HUDEP-2 (cell line): Measurements from ENCODE around the gene MTIF2.
"Not testable (repeated sequence)": the region's sequence is repeated elsewhere in the genome, so short reads cannot be mapped to it uniquely, and the experiment has no call there.

Source experiments
- DNase-seq, 76 experiments: peaks; one replicate each; lab custom pipeline; 2025; ENCODE audit not compliant: unreplicated experiment in 76 of 76; lab: John Stamatoyannopoulos, UW

Gene MTIF2, protein sequence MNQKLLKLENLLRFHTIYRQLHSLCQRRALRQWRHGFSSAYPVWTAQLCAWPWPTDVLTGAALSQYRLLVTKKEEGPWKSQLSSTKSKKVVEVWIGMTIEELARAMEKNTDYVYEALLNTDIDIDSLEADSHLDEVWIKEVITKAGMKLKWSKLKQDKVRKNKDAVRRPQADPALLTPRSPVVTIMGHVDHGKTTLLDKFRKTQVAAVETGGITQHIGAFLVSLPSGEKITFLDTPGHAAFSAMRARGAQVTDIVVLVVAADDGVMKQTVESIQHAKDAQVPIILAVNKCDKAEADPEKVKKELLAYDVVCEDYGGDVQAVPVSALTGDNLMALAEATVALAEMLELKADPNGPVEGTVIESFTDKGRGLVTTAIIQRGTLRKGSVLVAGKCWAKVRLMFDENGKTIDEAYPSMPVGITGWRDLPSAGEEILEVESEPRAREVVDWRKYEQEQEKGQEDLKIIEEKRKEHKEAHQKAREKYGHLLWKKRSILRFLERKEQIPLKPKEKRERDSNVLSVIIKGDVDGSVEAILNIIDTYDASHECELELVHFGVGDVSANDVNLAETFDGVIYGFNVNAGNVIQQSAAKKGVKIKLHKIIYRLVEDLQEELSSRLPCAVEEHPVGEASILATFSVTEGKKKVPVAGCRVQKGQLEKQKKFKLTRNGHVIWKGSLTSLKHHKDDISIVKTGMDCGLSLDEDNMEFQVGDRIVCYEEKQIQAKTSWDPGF

DNA sequence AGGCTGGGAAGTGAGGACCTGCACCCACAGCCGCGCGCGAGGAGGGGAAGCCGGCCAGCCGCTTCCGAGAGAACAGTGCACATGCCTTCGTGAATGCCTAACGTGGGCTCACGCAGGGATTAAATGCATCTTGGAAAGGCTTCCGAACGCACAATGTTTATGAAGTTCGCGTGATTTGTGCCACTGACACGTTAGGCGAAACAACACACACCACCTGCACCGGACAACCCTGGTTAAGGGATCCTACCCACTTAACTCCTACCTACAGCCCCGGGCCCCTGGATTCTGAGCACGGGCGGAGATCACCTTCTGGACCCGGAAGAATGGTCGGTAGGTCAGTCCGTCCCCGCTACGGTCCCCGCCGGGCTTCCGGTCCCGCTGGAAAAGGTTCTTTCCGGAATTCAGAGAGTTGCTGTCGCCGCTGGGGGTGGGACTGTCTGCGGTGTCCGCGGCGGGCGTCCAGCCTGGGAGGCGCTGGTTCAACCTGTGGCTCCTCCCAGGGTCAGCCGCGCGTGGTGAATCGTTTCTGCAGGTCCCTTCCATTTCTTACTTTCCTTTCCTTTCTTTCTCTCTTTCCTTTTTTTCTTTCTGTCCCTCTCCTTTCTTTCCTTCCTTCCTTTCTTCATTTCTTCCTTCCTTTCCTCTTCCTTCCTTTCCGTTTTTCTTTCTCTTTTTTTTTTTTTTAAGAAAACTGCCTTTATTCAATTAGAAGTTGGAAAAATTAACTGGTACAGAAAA, at the start of gene MTIF2:
Gene MTIF2 (minus strand): TSS at position 325 of the 738 bp plus-strand sequence. CDS start 5,373 bp downstream, outside the sequence.
- peak in 74 of 76 experiments; percentile 45 to 95 (median 90) for DNase-seq

DNA sequence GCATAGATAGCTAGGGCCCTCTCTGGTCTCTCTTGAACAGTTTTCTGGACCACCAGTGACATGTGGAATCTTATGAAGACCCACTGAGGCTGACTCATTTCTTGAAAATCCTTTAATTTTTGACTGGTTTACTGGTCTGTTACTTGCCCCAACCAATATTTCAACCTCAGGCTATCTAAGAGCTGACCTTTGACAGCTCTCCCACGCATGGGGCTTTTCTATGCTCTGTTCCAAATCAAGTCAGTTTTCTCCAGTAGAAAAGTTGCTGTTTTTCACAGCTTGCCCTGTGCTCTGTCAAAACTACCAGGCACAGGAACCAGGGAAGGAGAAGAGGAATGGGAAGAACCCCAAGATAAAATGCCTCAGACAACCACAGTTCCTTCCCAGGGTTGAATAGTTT, 46.0 kb upstream of the MTIF2 start:
- no peak for DNase-seq

DNA sequence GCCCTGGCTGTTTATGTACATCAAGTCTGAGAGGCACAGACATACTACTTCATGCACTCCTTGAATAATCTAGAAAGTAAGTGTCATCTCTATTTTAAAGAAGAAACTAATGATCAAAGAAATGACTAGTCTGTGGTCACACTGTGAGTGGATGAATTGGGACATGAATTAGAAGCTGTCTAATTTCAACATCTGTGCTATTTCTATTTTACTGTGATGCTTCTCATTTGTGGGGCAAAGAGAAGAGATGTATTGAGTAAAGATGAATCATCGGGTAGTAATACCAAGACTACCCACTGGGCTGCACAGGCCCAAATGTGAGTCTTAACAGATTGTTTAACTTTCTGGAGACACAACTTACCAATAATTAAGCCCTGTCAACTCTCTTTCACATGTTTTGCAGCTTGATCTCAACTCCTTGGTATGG, 42.4 kb upstream of the MTIF2 start:
- no peak for DNase-seq

DNA sequence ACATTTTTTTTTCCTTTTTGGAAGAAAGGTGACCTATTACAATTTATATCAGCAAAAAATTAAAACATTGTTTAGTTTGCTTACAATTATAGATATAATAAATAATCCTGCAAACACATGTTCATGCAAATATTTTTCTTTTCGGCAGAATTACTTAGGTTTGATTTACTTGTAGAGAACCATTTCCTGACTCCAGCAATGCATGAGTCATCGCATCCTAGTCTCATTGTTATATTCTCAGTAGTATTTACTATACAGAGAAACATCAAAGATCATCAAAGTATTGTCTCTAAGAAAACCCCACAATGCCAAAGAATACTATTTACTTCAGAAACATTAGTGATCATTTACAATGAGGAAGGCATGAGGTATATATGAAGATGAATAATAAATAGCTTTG, 40.4 kb upstream of the MTIF2 start:
- no peak for DNase-seq

DNA sequence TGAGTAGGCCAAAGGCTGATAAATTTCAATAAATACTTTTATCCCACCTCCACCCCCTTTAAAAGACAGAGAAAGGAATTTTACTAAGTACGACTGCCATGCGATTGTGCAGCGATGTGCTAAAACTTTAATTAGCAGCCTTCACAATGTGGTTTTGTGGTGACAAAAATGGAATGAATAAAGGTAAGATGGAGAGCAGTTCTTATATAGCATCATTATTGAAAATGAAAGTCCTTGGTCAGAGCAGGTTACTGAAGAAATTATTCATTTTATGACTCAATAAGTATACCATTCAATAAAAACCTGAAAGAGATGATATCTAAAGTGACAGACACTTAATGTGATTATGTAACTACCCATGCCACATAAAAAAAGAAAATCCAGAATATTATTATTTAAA, 33.2 kb upstream of the MTIF2 start:
- no peak for DNase-seq

DNA sequence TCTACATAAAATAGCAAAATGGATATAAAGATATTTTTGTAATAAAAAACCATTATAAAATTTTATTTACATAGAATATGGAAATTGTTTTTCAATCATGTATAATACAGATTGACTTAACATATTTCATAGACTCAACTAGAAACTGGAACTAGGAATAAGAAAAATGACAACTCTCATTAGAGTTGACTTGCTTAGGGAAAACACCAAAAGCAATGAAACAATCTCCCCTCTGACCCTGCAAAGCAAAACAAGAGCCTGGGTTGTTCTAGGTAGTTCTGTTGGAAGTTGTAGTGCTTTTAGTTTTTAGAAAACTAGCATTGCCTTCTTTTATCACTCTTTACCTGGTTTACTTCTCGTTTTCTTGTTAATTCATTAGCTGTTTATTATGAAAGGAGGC, 32.2 kb upstream of the MTIF2 start:
- DNase-seq: no peak

DNA sequence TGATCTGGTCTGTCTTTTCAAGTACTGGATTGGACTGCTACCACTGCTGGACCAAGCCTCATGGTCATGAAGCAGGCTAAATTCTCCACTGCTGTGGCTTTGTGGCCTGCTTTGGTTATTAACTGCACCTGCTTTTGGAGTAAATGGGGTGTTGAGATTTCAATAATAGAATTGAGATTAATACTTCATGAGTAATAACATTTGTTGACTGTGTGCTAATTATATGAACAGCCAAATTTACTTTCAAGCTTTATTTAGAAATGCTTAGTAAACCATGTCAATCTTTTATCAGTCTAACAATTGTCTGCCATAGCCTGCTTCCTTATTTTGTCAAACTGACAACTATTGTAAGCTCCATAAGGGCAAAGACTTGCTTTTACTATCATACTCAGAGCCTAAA, 27.4 kb upstream of the MTIF2 start:
- no peak for DNase-seq

DNA sequence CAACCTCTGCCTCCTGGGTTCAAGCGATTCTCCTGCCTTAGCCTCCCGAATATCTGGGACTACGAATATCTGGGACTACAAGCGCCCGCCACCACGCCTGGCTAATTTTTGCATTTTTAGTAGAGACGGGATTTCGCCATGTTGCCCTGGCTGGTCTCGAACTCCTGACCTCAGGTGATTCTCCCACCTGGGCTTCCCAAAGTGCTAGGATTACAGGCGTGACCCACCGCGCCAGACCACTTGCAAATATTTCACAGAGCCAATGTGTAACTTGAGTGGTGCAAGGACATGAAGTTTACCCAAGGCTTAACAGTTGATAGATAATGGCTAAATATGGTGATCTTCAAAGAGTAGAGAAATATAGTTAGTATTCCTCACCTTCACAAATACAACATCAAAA, 14.1 kb upstream of the MTIF2 start:
- DNase-seq: peak in 1 of 76 experiments; percentile 9

DNA sequence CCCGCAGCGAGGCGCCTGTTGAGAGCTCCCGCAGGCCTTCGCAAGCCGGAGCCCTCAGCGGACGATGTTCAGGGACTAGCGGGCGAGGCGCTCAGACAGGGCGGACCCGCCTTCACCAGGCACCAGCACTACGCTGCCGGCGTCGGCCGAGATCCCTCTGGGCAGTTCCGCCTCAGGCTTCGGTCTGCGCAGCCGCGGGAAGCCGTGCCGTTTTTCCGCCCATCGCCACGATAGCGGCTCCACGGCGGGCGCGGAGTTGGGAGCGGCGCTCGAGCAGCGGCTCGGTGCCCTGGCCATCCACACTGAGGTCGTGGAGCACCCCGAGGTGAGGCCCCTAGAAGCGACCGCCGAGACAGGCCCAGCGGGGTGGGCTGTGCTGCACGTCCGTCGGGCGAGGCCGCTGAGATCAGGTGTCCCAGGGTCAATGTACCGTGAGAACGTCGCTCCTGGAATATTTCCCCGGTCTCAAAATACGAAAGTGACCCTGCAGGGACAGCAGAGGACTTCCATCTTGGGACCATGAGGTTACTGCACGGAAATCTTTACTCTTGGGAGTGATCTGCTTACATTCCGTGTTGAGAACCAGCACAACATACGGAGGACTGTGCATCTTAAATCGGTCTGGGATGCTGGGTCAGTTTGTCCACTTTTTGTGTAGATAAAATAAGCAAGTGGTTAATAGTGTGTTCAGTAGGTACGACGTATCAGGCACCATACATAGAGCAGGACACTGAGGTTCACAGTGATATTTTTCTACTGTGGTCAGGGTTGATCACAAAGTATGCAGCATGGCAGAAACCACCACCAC, 13.3 kb upstream of the MTIF2 start:
- peak in 75 of 76 experiments; percentile 31 to 90 (median 81) for DNase-seq

DNA sequence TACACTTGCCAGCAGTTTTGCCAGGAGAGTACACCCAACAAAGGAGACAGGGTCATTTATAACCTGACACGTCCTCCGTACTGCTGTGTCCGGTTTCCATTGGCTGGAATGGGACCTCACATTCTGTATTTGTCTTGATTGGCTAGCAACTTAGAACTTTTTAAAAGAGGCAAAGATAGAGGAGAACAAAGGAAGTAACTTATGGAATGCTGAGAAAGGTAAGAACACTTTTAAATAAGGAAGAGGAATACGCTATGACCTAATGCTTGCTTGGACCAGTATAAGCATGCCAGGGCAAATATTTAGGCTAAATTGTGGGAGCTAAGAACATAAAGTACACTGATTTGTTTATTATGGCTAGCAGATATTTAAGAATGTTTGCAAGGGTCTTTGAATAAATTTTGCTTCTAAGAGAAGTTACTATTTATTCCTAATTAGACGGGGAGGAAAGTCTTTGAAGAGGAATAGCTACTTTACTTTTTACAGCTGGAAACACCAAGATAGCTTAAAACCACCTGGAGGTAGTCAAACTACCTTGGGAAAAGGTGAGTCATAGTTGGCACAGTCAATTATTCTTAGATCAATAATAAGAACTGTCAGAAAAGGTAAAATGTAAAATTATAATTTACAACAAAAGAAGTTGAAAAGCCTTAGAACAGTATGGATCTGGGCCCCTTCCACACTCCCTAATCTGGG, 12.0 kb upstream of the MTIF2 start:
- DNase-seq: not testable (repeated sequence)

DNA sequence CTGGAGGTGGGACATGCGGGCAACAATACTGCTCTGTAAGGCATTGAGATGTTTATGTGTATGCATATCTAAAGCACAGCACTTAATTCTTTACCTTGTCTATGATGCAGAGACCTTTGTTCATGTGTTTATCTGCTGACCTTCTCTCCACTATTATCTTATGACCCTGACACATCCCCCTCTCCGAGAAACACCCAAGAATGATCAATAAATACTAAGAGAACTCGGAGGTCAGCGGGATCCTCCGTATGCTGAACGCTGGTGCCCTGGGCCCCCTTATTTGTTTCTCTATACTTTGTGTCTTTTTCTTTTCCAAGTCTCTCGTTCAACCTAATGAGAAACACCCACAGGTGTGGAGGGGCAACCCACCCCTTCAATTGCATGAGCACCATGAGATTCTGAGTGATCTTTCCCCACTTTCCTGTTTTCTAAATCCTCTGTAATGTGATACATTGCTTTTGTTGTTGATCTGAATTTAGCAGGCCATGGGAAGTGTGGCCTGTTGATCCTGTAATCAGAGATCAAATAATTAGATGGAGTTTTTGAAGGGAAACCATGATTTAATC, 10.9 kb upstream of the MTIF2 start:
- not testable (repeated sequence) for DNase-seq

DNA sequence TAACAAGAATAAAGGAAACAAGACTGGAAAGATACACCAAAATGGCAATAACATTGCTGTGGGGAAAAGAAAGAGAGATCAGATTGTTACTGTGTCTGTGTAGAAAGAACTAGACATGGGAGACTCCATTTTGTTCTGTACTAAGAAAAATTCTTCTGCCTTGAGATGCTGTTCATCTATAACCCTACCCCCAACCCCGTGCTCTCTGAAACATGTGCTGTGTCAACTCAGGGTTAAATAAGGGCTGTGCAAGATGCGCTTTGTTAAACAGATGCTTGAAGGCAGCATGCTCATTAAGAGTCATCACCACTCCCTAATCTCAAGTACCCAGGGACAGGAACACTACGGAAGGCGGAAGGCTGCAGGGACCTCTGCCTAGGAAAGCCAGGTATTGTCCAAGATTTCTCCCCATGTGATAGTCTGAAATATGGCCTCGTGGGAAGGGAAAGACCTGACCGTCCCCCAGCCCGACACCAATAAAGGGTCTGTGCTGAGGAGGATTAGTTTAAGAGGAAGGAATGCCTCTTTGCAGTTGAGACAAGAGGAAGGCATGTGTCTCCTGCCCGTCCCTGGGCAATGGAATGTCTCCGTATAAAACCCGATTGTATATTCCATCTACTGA, 10.3 kb upstream of the MTIF2 start:
- DNase-seq: not testable (repeated sequence)

DNA sequence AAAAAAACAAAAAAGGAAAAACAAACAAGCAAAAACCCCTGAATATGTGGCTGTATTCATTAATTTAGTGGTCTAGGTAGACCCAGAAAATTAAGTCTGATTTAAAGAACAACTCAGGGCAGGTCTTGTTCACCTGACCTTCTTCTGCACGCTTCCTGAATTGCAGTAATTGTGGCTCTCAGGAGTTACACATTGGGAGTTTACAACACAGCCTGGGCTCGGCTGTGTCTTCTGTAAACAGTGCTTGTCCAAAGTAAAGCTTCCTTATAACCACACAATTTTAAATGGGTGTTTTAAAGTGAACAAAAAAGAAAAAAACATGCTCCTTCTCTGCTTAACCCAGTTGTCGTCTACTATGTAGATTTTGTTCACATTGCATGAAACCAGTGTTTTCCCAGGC, 8.3 kb upstream of the MTIF2 start:
- no peak for DNase-seq

DNA sequence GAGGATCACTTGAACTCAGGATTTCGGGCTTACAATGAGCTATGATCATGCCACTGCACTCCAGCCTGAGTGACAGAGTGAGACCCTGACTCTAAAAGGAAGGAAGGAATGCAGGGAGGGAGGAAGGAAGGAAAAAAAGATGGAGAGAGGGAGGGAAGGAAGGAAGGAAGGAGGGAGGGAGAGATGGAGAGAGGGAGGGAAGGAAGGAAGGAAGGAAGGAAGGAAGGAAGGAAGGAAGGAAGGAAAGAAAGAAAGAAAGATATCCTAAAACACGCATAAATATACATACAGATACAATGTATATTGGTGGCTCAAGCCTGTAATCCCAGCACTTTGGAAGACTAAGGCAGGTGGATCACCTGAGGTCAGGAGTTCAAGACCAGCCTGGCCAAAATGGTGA, 5.3 kb upstream of the MTIF2 start:
- not testable (repeated sequence) for DNase-seq

DNA sequence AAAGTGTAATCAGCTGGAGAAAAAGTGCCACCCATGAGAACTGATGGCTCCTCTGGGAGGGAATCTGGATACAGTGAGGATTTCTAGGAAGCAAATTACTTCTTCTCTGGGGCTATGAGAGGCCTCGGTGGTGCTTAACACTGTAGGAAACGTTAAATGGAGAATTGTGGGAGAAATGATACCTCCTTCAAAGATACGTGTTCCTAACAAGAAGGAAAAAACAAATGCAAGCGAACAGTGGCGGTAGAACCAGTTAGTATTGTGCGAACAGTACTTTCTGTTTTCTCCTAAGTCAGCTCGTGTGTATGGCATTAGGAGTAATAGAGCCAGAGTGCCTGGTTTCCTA, 587 bp upstream of the MTIF2 start:
- peak in 5 of 76 experiments; percentile 4 to 32 (median 6) for DNase-seq

DNA sequence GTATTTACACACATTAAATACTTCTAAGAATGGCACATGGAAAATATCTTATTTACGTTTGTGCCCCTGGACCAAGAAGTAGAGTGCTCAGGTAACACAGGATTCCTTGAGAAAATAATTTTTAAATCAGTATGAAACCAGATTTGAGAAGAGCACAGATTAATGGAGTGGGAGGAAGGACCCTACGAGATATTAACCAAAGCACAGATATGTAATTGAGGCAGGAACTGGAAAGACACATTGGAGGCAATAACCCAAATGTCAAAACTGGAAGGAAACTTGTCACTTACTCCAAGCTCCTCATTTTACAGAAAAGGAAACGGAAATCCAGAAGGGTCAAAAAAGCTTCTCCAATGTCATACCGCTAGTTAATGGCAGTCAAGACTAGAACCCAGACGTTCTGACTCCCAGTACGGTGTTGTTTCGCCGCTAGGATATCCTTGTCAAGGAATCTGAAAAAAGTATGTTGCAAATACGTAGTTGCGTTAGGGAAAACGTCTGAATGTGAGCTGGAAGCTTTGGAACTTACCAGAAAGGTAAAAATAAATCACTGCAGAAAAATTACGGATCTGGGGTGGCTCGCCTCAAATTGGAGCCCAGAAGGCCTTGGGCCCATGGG, 634 bp downstream of the MTIF2 start:
- peak in 1 of 76 experiments; percentile 21 for DNase-seq

DNA sequence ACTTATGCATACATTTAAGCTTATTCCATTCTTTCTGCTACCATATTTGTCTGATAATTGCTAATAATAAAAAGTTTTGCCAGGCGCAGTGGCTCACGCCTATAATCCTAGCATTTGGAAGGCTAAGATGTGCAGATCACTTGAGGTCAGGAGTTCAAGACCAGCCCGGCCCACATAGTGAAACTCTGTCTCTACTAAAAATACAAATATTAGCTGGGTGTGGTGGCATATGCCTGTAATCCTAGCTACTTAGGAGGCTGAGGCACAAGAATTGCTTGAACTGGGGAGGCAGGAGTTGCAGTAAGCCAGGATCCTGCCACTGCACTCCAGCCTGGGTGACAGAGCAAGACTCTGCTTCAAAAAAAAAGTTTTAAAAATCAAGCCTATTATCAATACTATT, 9.4 kb downstream of the MTIF2 start:
- not testable (repeated sequence) for DNase-seq

DNA sequence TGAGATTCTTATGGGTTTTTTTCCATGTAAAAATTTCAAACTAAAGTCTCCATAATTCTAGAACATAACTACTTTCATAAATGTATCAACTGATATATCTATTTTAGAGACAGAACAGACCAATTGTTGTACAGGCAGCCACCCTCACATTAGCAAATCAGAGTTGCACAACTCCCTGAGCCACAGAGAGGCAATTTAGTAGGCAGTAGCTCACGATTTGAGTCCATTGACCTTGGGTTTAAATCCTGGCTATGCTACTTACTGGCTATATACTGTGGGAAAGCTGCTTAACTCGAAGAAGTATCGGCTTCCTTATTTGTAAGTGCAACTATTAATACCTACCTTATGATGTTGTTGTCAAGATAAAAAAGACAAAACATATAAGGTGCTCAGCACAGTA, 16.2 kb downstream of the MTIF2 start:
- DNase-seq: no peak

DNA sequence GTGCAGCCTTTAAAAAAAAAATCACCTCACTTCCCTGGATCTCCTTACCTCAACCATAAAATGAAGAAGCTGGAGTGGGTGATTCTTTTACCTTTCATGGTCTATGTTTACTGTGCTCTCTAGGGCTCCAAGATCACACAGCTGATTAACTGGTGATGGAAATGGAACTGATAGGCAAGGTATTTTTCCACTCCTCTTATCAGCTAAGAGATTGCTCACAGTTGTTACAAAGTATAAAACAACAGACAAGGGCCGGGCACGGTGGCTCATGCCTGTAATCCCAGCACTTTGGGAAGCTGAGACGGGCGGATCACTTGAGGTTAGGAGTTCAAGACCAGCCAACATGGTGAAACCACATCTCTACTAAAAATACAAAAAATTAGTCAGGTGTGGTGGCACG, 22.0 kb downstream of the MTIF2 start:
- DNase-seq: no peak
